H1 (cell line): Measurements from ENCODE around the gene PACSIN1. TPM values are rescaled to one million over a fixed set of nuclear protein-coding genes. Genes with fewer than 3 reads are reported as not detected.

Experiments used
- CTCF ChIA-PET: fragments of 300-600 bp; sonication (Branson Sonifier 250); formaldehyde crosslinking; loops from one replicate; lab custom pipeline; 2021; ENCODE audit not compliant: partially characterized antibody; lab: Charles Lee
- POLR2A ChIA-PET: fragments of 300-600 bp; sonication (Branson Sonifier 250); formaldehyde crosslinking; loops from one replicate; lab custom pipeline; 2021; ENCODE audit warnings: inconsistent platforms; ENCODE audit not compliant: partially characterized antibody; lab: Charles Lee
- DNase-seq, 2 experiments: peaks; one replicate each; pipeline versions ENCODE4 v3.0.0 to v3.0.0-alpha.2; 2010 to 2022; ENCODE audit warnings: low spot score in 2 of 2, low read depth in 1 of 2, mixed read lengths in 1 of 2
- FAIRE-seq: peaks from 2 replicates; lab custom pipeline; 2011; peaks lifted over from hg19 to GRCh38; lab: Jason Lieb, UNC
- H2AFZ ChIP-seq: 2 replicates; pipeline ENCODE4 v1.8.1; 2012; ENCODE audit warnings: low read length, inconsistent platforms
- H2AK5ac ChIP-seq: 2 replicates; pipeline ENCODE4 v1.6.1; 2013; ENCODE audit warnings: low read depth, low read length
- H2BK120ac ChIP-seq: replicated peaks from 2 replicates; pipeline ENCODE3; 2013; ENCODE audit warnings: low read depth, low read length, inconsistent platforms
- H2BK12ac ChIP-seq: 2 replicates; pipeline ENCODE4 v1.6.1; 2013; ENCODE audit warnings: low read depth, low read length
- H2BK15ac ChIP-seq: 2 replicates; pipeline ENCODE4 v1.6.1; 2013; ENCODE audit warnings: low read length
- H2BK20ac ChIP-seq: 2 replicates; pipeline ENCODE4 v1.6.1; 2013; ENCODE audit warnings: low read length
- H2BK5ac ChIP-seq: 2 replicates; pipeline ENCODE4 v1.6.1; 2013; ENCODE audit warnings: low read depth, low read length
- H3K14ac ChIP-seq: 2 replicates; pipeline ENCODE4 v1.6.1; 2013; ENCODE audit warnings: inconsistent platforms; ENCODE audit not compliant: insufficient read length
- H3K18ac ChIP-seq: 2 replicates; pipeline ENCODE4 v1.6.1; 2013; ENCODE audit warnings: low read length; ENCODE audit errors: extremely low read depth
- H3K23ac ChIP-seq: 2 replicates; pipeline ENCODE4 v1.6.1; 2013; ENCODE audit warnings: inconsistent platforms; ENCODE audit not compliant: insufficient read length
- H3K23me2 ChIP-seq: 2 replicates; pipeline ENCODE4 v1.6.1; 2013; ENCODE audit warnings: low read depth, low read length
- H3K27ac ChIP-seq: 2 replicates; pipeline ENCODE4 v1.6.1; 2011; ENCODE audit warnings: low read depth, low read length, inconsistent platforms
- H3K27me3 ChIP-seq, 4 experiments: replicated peaks in 1 of 4; 1 replicate in 1 of 4; 2 replicates in 3 of 4; pipeline versions ENCODE4 v1.6.1 to v1.8.1; 2011 to 2013; ENCODE audit warnings: low read length in 3 of 4, mild to moderate bottlenecking in 3 of 4, inconsistent platforms in 2 of 4, mixed read lengths in 2 of 4, moderate library complexity in 1 of 4; ENCODE audit not compliant: control insufficient read depth in 3 of 4, insufficient read depth in 3 of 4; ENCODE audit errors: extremely low read depth in 1 of 4
- H3K36me3 ChIP-seq, 4 experiments: 2 replicates each; pipeline versions ENCODE4 v1.6.1 to v1.8.1; 2011 to 2013; ENCODE audit warnings: mild to moderate bottlenecking in 4 of 4, low read length in 3 of 4, moderate library complexity in 2 of 4, control low read depth in 1 of 4, inconsistent platforms in 1 of 4; ENCODE audit not compliant: insufficient read depth in 4 of 4, control insufficient read depth in 2 of 4
- H3K4ac ChIP-seq: replicated peaks from 2 replicates; pipeline ENCODE3; 2013; ENCODE audit warnings: low read length, low read depth, mixed read lengths, inconsistent platforms; ENCODE audit not compliant: insufficient read length
- H3K4me1 ChIP-seq, 4 experiments: replicated peaks in 1 of 4; 1 replicate in 1 of 4; 2 replicates in 3 of 4; pipeline versions ENCODE4 v1.6.1 to v1.8.1; 2011 to 2013; ENCODE audit warnings: low read length in 3 of 4, inconsistent platforms in 2 of 4, mixed read lengths in 1 of 4; ENCODE audit not compliant: insufficient read depth in 4 of 4, control insufficient read depth in 3 of 4
- H3K4me2 ChIP-seq, 2 experiments: 2 replicates each; pipeline versions ENCODE4 v1.6.1 to v1.8.1; 2011 to 2013; ENCODE audit warnings: low read depth in 2 of 2, low read length in 2 of 2, control low read depth in 1 of 2, inconsistent platforms in 1 of 2, mild to moderate bottlenecking in 1 of 2; ENCODE audit not compliant: insufficient read depth in 1 of 2
- H3K4me3 ChIP-seq, 4 experiments: fragments of 200-600, 300-600 bp in 1 of 4; sonication (generic), shearing (Covaris generic), sonication (Bioruptor Twin) in 1 of 4; 2 replicates each; pipeline versions ENCODE4 v1.5.1 to v1.8.1; 2011 to 2016; ENCODE audit warnings: low read length in 4 of 4, low read depth in 3 of 4, control low read depth in 2 of 4, inconsistent platforms in 2 of 4, mild to moderate bottlenecking in 2 of 4, mixed read lengths in 1 of 4, moderate library complexity in 1 of 4; ENCODE audit not compliant: insufficient read depth in 2 of 4; ENCODE audit errors: extremely low read depth in 1 of 4
- H3K56ac ChIP-seq: replicated peaks from 2 replicates; pipeline ENCODE3; 2013; ENCODE audit warnings: low read depth, mild to moderate bottlenecking, mixed read lengths, low read length, inconsistent platforms; ENCODE audit not compliant: insufficient read length
- H3K79me1 ChIP-seq: 2 replicates; pipeline ENCODE4 v1.6.1; 2013; ENCODE audit warnings: low read depth, low read length, control low read depth
- H3K79me2 ChIP-seq, 2 experiments: 2 replicates each; pipeline versions ENCODE4 v1.6.1 to v1.8.1; 2012 to 2013; ENCODE audit warnings: low read length in 2 of 2, mild to moderate bottlenecking in 2 of 2, inconsistent platforms in 1 of 2; ENCODE audit not compliant: insufficient read depth in 2 of 2, control insufficient read depth in 1 of 2
- H3K9ac ChIP-seq, 4 experiments: replicated peaks in 1 of 4; 1 replicate in 1 of 4; 2 replicates in 3 of 4; pipeline versions ENCODE4 v1.6.1 to v1.8.1; 2011 to 2013; ENCODE audit warnings: low read depth in 3 of 4, low read length in 3 of 4, control low read depth in 2 of 4, mild to moderate bottlenecking in 2 of 4, moderate library complexity in 2 of 4, inconsistent platforms in 1 of 4; ENCODE audit errors: extremely low read depth in 1 of 4
- H3K9me3 ChIP-seq, 2 experiments: 2 replicates each; pipeline versions ENCODE4 v1.6.1 to v1.8.1; 2012 to 2013; ENCODE audit warnings: mild to moderate bottlenecking in 2 of 2, moderate library complexity in 2 of 2, control low read depth in 1 of 2, inconsistent platforms in 1 of 2, low read depth in 1 of 2, low read length in 1 of 2, mixed read lengths in 1 of 2; ENCODE audit not compliant: insufficient read depth in 2 of 2
- H4K20me1 ChIP-seq, 2 experiments: replicated peaks in 1 of 2; 2 replicates each; pipeline versions ENCODE3 to v1.8.1; 2011 to 2013; ENCODE audit warnings: inconsistent platforms in 2 of 2, low read length in 2 of 2, mild to moderate bottlenecking in 1 of 2; ENCODE audit not compliant: insufficient read depth in 2 of 2, control insufficient read depth in 1 of 2
- H4K5ac ChIP-seq: 2 replicates; pipeline ENCODE4 v1.6.1; 2013; ENCODE audit warnings: low read length, low read depth, mixed read lengths, inconsistent platforms; ENCODE audit not compliant: insufficient read length
- H4K8ac ChIP-seq: 2 replicates; pipeline ENCODE4 v1.8.0; 2013; ENCODE audit warnings: mild to moderate bottlenecking, moderate library complexity, low read length, inconsistent platforms; ENCODE audit not compliant: insufficient read depth; ENCODE audit errors: extremely low read depth
- H4K91ac ChIP-seq: replicated peaks from 2 replicates; pipeline ENCODE3; 2013; ENCODE audit warnings: low read length, mixed read lengths, inconsistent platforms; ENCODE audit not compliant: insufficient read length
- ASH2L ChIP-seq: fragments of 200-600, 300-600 bp; sonication (generic); IDR thresholded peaks from one replicate; pipeline ENCODE4 v1.7.1; 2017; ENCODE audit warnings: low read length
- CEBPB ChIP-seq: IDR thresholded peaks from 2 replicates; pipeline ENCODE4 v1.6.1; 2012; ENCODE audit warnings: low read depth, low read length
- E2F6 ChIP-seq: IDR thresholded peaks from 2 replicates; pipeline ENCODE4 v1.6.1; 2012; ENCODE audit warnings: inconsistent platforms
- EZH2 ChIP-seq: fragments of 200-600 bp; sonication (generic); IDR thresholded peaks from 2 replicates; pipeline ENCODE4 v1.7.1; 2012; ENCODE audit warnings: low read depth, mild to moderate bottlenecking, moderate library complexity, low read length, inconsistent platforms; ENCODE audit not compliant: severe bottlenecking
- JUND ChIP-seq: IDR thresholded peaks from 2 replicates; pipeline ENCODE4 v1.6.1; 2011; ENCODE audit warnings: mild to moderate bottlenecking, improper control_type of control experiment, low read length
- KDM4A ChIP-seq: IDR thresholded peaks from one replicate; pipeline ENCODE4 v1.7.1; 2012; ENCODE audit warnings: low read depth, mild to moderate bottlenecking, moderate library complexity, low read length, inconsistent platforms; ENCODE audit not compliant: severe bottlenecking
- POLR2AphosphoS5 ChIP-seq: IDR thresholded peaks from 2 replicates; pipeline ENCODE4 v1.6.1; 2011; ENCODE audit warnings: low read depth, low read length
- RAD21 ChIP-seq, 2 experiments: IDR thresholded peaks in 1 of 2; conservative IDR thresholded peaks in 1 of 2; 2 replicates each; pipeline ENCODE4 v1.6.1; 2011; ENCODE audit warnings: low read depth in 2 of 2, low read length in 2 of 2, improper control_type of control experiment in 1 of 2, inconsistent platforms in 1 of 2, mild to moderate bottlenecking in 1 of 2, moderate library complexity in 1 of 2
- TBP ChIP-seq: IDR thresholded peaks from 2 replicates; pipeline ENCODE4 v1.6.1; 2011; ENCODE audit warnings: low read depth, low read length, improper control_type of control experiment
- WGBS, 2 experiments: shearing (Covaris generic) in 1 of 2; methylation state at CpG; one replicate each; pipeline versions ENCODE4 v1.1.6 to v1.1.7; 2013 to 2015; ENCODE audit warnings: low lambda C conversion rate in 2 of 2, mixed read lengths in 2 of 2, inconsistent platforms in 1 of 2, low coverage in 1 of 2, missing lambda C conversion rate in 1 of 2; ENCODE audit not compliant: insufficient replicate concordance in 2 of 2, insufficient coverage in 1 of 2, insufficient read length in 1 of 2; ENCODE audit errors: extremely low coverage in 1 of 2, missing lambda C conversion rate in 1 of 2; 5-methylcytosine and 5-hydroxymethylcytosine counted together
- polyA plus RNA-seq, 7 experiments: library from polyadenylated mRNA; depleted of rRNA in 3 of 7; stranded (reverse) in 5 of 7; unstranded in 2 of 7; fragments of >200 nt in 5 of 7; fragments of 200-250 nt in 2 of 7; gene quantifications; 1 replicate in 5 of 7; 2 replicates in 1 of 7; 4 replicates in 1 of 7; pipeline versions ENCODE4 v1.2.1 to v1.2.3, GENCODE V29; 2011 to 2013; ENCODE audit warnings: missing spikeins in 2 of 7, mixed read lengths in 2 of 7
- total RNA-seq: library from RNA; stranded (reverse); fragmentation: NEBNext Ultra II Directional; extraction: Animal tissue kit (Norgen Biotek cat#: 25700); gene quantifications from 2 replicates; pipeline ENCODE4 v1.2.1, GENCODE V29; 2021

Gene PACSIN1
- total and polyA plus RNA-seq, 2 of the 8 experiments (the other 6 are each of a cell fraction or from before 2014, with no cell fraction given) = 5.9 to 11.1 TPM

GRCh38 chr6:34526992-34527728 is 61.3 kb downstream of the PACSIN1 start:
- Histone ChIP-seq H2AK5ac (no peak overlapping the region), H2BK12ac (peak overlapping the region; percentile 86; the same call in 1 of the 2 replicates), H3K4me2 (peak overlapping the region; percentile 7 to 94), H3K79me1 (no peaks in the 10 kb centered on the region), H3K79me2 (no peaks in the 10 kb centered on the region), H3K14ac (no peak overlapping the region), H2BK20ac (no peak overlapping the region), H3K4me3 (peak overlapping the region in 3 of 4 experiments; percentile 12 to 54 (median 18); a peak in 3 of 8 replicates), H3K23me2 (no peaks in the 10 kb centered on the region; the same call in 1 of the 2 replicates), H4K20me1 (no peaks in the 10 kb centered on the region), H3K9ac (0 out of 7 replicates have a peak overlapping the region, but pooled peaks of 1 of the 4 experiments have one; percentile 43), H3K36me3 (no peaks in the 10 kb centered on the region; a peak in 1 of 8 replicates), H3K56ac (no peak overlapping the region), H4K91ac (peak overlapping the region; percentile 59), H3K23ac (no peak overlapping the region), H3K9me3 (no peaks in the 10 kb centered on the region), H4K5ac (peak overlapping the region; percentile 80), H3K27me3 (no peaks in the 10 kb centered on the region), H2BK15ac (peak overlapping the region; percentile 6; the same call in 1 of the 2 replicates), H3K4ac (no peak overlapping the region), H4K8ac (peak overlapping the region; percentile 88), H3K4me1 (peaks cover 3 to 20% (median 9%) of the 10 kb centered on the region in 4 experiments), H3K18ac (0 out of 2 replicates have a peak overlapping the region, but pooled peaks have one; percentile 66), H2AFZ (peak overlapping the region; percentile 90), H2BK120ac (peak overlapping the region; percentile 49), H2BK5ac (peak overlapping the region; percentile 61; the same call in 1 of the 2 replicates), H3K27ac (no peak overlapping the region)
- CTCF ChIA-PET = interaction anchor here (0.6 to 8.4 kb wide), 23 partner anchors 9 to 264 kb away, joined by 3 to 79 read pairs (median 4); partner anchors contain the start of gene BLTP3A
- POLR2A ChIA-PET = interaction anchor here (0.6 to 3.1 kb wide), 6 partner anchors 8 to 362 kb away, joined by 3 to 15 read pairs (median 4); partner anchors contain the start of gene ANKS1A
- 14% methylated on average over 17 of the region's 53 CpGs; no CpG with 5 or more reads in 1 of the 2 experiments for WGBS, 2 experiments
- FAIRE-seq = no peak
- DNase-seq = peak; percentile 80 to 96
- TF ChIP-seq KDM4A (peak; percentile 38), RAD21 (IDR thresholded peaks at IDR 0.05 in 1 of 2, conservative IDR thresholded peaks at IDR 0.05 in 1 of 2; ENCODE audit: low read depth in 2 of 2, low read length in 2 of 2) (peak; percentile 60 to 62), EZH2 (no peak), ASH2L (peak; percentile 40), JUND (peak; percentile 59; the same call in 1 of the 2 replicates), TBP (peak; percentile 78; the same call in 1 of the 2 replicates), E2F6 (peak; percentile 76), CEBPB (no peak), POLR2AphosphoS5 (peak; percentile 75; the same call in 1 of the 2 replicates)
